SH-SY5Y (cell line): ENCODE results near the gene INS.

Experiments used
- GATA2 ChIP-seq: IDR thresholded peaks from 2 replicates; pipeline ENCODE4 v1.6.1; 2011; ENCODE audit warnings: mild to moderate bottlenecking, low read depth, low read length
- GATA3 ChIP-seq: IDR thresholded peaks from 2 replicates; pipeline ENCODE4 v1.6.1; 2011; ENCODE audit warnings: low read depth, mild to moderate bottlenecking, low read length, moderate library complexity

- TF ChIP-seq GATA2, result no peak
- TF ChIP-seq GATA3, result no peak
Observed at GRCh38 chr11:2149864-2150847, 10.9 kb downstream of the INS start.
